Measurements from ENCODE around the gene TAS2R42.

- TF ChIP-seq CTCF (IDR thresholded peaks at IDR 0.05; ENCODE audit: poor library complexity) = no peak
- TF ChIP-seq EZH2 (IDR thresholded peaks at IDR 0.05; ENCODE audit: borderline replicate concordance) = no peak
Measured at GRCh38 chr12:11144297-11144696, 42.4 kb downstream of the TAS2R42 start.
